IMR-90 (cell line): ENCODE results near the gene C1orf167.
A peak's percentile ranks its signal among the peaks of the same experiment; 100 is the strongest.

Source experiments
- BHLHE40 ChIP-seq: fragments of 150-350 bp; IDR thresholded peaks from 2 replicates; pipeline ENCODE4 v1.6.1; 2016; ENCODE audit warnings: mild to moderate bottlenecking, low read depth, low read length
- CEBPB ChIP-seq: IDR thresholded peaks from 2 replicates; pipeline ENCODE4 v1.6.1; 2012; ENCODE audit warnings: low read depth, low read length, improper control_type of control experiment
- FOS ChIP-seq: fragments of 150-350 bp; IDR thresholded peaks from 2 replicates; pipeline ENCODE4 v1.6.1; 2016; ENCODE audit warnings: low read depth, low read length
- MAFK ChIP-seq: IDR thresholded peaks from 2 replicates; pipeline ENCODE4 v1.6.1; 2012; ENCODE audit warnings: low read depth, low read length, improper control_type of control experiment
- POLR2A ChIP-seq: IDR thresholded peaks from 2 replicates; pipeline ENCODE4 v1.6.1; 2012; ENCODE audit warnings: mild to moderate bottlenecking, low read depth, low read length
- RAD21 ChIP-seq: IDR thresholded peaks from 2 replicates; pipeline ENCODE4 v1.6.1; 2012; ENCODE audit warnings: low read length, improper control_type of control experiment
- RCOR1 ChIP-seq: IDR thresholded peaks from 2 replicates; pipeline ENCODE4 v1.6.1; 2012; ENCODE audit warnings: mild to moderate bottlenecking, low read length, improper control_type of control experiment; ENCODE audit not compliant: insufficient replicate concordance
- TF ChIP-seq, protein P1 (sequence below): fragments of 150-350 bp; IDR thresholded peaks from 2 replicates; pipeline ENCODE4 v1.6.1; 2017; ENCODE audit warnings: mild to moderate bottlenecking, antibody characterized with exemption, low read length, low read depth
- TF ChIP-seq, protein P2 (sequence below): conservative IDR thresholded peaks from 2 replicates; pipeline ENCODE4 v1.5.1; 2012; ENCODE audit warnings: mild to moderate bottlenecking, low read depth, low read length, improper control_type of control experiment
- TF ChIP-seq, protein P3 (sequence below): fragments of 150-350 bp; IDR thresholded peaks from 2 replicates; pipeline ENCODE4 v1.6.1; 2016; ENCODE audit warnings: low read depth, mild to moderate bottlenecking, low read length, moderate library complexity, borderline replicate concordance

DNA sequence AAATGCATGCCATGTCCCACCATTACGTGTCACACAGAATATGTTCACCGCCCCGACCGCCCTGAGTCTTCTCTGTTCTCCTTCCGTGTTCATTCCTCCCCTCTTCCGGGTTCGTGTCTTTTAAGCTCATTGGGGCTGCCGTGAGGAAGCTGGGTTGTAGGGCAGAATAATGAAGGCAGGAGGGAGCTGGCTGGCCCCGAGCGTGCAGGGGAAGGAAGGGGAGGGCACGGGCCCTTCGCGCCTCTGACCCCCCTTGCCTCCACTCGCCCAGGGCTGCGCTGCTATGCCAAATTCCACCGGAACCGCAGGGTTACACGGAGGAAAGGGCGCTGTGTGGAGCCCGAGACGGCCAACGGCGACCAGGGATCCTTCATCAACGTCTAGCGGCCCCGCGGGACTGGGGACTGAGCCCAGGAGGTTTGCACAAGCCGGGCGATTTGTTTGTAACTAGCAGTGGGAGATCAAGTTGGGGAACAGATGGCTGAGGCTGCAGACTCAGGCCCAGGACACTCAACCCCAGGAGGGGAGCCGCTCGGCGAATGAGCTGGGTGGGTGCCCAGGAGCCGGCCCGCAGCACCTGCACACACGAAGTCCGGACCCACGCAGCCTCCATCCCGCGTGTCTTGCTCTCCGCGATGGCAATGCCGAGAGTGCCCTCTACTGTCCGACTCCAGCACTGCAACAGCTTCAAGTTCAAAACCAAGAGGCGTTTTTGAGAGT lies 42.5 kb upstream of the C1orf167 start:
- TF ChIP-seq, protein P1, sequence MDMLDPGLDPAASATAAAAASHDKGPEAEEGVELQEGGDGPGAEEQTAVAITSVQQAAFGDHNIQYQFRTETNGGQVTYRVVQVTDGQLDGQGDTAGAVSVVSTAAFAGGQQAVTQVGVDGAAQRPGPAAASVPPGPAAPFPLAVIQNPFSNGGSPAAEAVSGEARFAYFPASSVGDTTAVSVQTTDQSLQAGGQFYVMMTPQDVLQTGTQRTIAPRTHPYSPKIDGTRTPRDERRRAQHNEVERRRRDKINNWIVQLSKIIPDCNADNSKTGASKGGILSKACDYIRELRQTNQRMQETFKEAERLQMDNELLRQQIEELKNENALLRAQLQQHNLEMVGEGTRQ: no peak
- TF ChIP-seq, protein P2, sequence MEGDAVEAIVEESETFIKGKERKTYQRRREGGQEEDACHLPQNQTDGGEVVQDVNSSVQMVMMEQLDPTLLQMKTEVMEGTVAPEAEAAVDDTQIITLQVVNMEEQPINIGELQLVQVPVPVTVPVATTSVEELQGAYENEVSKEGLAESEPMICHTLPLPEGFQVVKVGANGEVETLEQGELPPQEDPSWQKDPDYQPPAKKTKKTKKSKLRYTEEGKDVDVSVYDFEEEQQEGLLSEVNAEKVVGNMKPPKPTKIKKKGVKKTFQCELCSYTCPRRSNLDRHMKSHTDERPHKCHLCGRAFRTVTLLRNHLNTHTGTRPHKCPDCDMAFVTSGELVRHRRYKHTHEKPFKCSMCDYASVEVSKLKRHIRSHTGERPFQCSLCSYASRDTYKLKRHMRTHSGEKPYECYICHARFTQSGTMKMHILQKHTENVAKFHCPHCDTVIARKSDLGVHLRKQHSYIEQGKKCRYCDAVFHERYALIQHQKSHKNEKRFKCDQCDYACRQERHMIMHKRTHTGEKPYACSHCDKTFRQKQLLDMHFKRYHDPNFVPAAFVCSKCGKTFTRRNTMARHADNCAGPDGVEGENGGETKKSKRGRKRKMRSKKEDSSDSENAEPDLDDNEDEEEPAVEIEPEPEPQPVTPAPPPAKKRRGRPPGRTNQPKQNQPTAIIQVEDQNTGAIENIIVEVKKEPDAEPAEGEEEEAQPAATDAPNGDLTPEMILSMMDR: peak; percentile 87
- no peak for TF ChIP-seq POLR2A
- TF ChIP-seq MAFK: no peak
- TF ChIP-seq RCOR1: no peak
- no peak for TF ChIP-seq BHLHE40
- TF ChIP-seq CEBPB: no peak
- TF ChIP-seq, protein P3, sequence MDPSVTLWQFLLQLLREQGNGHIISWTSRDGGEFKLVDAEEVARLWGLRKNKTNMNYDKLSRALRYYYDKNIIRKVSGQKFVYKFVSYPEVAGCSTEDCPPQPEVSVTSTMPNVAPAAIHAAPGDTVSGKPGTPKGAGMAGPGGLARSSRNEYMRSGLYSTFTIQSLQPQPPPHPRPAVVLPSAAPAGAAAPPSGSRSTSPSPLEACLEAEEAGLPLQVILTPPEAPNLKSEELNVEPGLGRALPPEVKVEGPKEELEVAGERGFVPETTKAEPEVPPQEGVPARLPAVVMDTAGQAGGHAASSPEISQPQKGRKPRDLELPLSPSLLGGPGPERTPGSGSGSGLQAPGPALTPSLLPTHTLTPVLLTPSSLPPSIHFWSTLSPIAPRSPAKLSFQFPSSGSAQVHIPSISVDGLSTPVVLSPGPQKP: no peak
- no peak for TF ChIP-seq FOS
- peak; percentile 90 for TF ChIP-seq RAD21
